Activated naive CD4-positive, alpha-beta T cell treated with anti-CD3 and anti-CD28 coated beads, Interleukin-2, amount 50 U/mL, for 24 hours (primary cell): ENCODE data around the gene CTDSP1.

ENCODE experiments used
- H3K27ac Mint-ChIP-seq: one replicate; pipeline ENCODE4 v1.8.0; 2021; ENCODE audit warnings: mild to moderate bottlenecking, mixed read lengths
- H3K27me3 Mint-ChIP-seq: one replicate; pipeline ENCODE4 v1.8.0; 2021; ENCODE audit warnings: mixed read lengths
- H3K36me3 Mint-ChIP-seq: one replicate; pipeline ENCODE4 v1.8.0; 2021; ENCODE audit warnings: mixed read lengths
- H3K4me1 Mint-ChIP-seq: one replicate; pipeline ENCODE4 v1.8.0; 2021; ENCODE audit warnings: mixed read lengths
- H3K4me3 Mint-ChIP-seq: one replicate; pipeline ENCODE4 v1.8.0; 2021; ENCODE audit warnings: mild to moderate bottlenecking, mixed read lengths
- H3K9me3 Mint-ChIP-seq: one replicate; pipeline ENCODE4 v1.8.0; 2021; ENCODE audit warnings: mixed read lengths

CTDSP1 gene, protein sequence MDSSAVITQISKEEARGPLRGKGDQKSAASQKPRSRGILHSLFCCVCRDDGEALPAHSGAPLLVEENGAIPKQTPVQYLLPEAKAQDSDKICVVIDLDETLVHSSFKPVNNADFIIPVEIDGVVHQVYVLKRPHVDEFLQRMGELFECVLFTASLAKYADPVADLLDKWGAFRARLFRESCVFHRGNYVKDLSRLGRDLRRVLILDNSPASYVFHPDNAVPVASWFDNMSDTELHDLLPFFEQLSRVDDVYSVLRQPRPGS

DNA sequence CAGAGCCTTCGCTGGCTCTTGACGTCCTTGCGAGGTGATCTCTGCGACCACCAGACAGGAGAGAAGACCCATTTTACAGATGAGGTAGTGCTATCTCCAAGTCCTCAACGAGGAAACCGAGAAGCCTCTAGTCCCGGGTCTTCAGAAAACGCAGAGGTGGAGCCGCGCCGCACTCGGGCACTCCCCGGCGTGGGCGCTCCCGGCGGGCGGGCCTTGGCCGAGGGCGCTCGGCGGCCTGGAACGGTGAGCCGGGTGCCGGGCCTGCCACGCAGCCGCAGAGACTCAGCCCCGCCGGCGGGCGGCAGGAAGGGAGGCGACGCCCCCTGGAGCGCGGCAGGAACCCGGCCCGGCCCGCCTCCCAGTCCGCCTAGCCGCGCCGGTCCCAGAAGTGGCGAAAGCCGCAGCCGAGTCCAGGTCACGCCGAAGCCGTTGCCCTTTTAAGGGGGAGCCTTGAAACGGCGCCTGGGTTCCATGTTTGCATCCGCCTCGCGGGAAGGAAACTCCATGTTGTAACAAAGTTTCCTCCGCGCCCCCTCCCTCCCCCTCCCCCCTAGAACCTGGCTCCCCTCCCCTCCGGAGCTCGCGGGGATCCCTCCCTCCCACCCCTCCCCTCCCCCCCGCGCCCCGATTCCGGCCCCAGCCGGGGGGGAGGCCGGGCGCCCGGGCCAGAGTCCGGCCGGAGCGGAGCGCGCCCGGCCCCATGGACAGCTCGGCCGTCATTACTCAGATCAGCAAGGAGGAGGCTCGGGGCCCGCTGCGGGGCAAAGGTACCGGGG is at the start of gene CTDSP1:
TSS of gene CTDSP1 (plus strand) at position 478 of the 776 bp plus-strand sequence. CDS start at position 701, 223 bp downstream.
- peak within 1 kb of the TSS; percentile 81 for H3K27ac Mint-ChIP-seq
- peak within 1 kb of the TSS; percentile 93 for H3K4me3 Mint-ChIP-seq
- H3K27me3 Mint-ChIP-seq = no peaks in the 10 kb centered on the region
- H3K9me3 Mint-ChIP-seq = no peaks in the 10 kb centered on the region
- H3K4me1 Mint-ChIP-seq = peaks cover 52% of the 10 kb centered on the region
- peaks cover 2% of the 10 kb centered on the region for H3K36me3 Mint-ChIP-seq

DNA sequence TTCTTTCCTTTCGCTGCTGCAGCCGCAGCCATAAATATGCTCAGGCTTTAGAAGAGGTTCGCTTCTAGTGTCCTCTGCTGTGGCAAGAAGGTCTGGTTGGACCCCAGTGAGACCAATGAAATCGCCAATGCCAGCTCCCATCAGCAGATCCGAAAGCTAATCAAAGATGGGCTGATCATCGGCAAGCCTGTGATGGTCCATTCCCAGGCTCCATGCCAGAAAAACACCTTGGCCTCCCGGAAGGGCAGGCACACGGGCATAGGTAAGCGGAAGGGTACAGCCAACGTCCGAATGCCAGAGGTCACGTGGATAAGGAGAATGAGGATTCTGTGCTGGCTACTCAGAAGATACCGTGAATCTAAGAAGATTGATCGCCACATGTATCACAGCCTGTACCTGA is 45.6 kb upstream of the CTDSP1 start:
- Mint-ChIP-seq H3K27ac (no peak overlapping the region), H3K9me3 (peaks cover 5% of the 10 kb centered on the region), H3K4me3 (no peak overlapping the region), H3K27me3 (no peaks in the 10 kb centered on the region), H3K4me1 (no peaks in the 10 kb centered on the region), H3K36me3 (peaks cover 2% of the 10 kb centered on the region)

GRCh38 chr2:218354850-218355443 is 44.7 kb upstream of the CTDSP1 start:
- Mint-ChIP-seq H3K27ac (no peak overlapping the region), H3K4me3 (no peak overlapping the region), H3K4me1 (no peaks in the 10 kb centered on the region), H3K9me3 (peaks cover 5% of the 10 kb centered on the region), H3K27me3 (no peaks in the 10 kb centered on the region), H3K36me3 (peaks cover 2% of the 10 kb centered on the region)

DNA sequence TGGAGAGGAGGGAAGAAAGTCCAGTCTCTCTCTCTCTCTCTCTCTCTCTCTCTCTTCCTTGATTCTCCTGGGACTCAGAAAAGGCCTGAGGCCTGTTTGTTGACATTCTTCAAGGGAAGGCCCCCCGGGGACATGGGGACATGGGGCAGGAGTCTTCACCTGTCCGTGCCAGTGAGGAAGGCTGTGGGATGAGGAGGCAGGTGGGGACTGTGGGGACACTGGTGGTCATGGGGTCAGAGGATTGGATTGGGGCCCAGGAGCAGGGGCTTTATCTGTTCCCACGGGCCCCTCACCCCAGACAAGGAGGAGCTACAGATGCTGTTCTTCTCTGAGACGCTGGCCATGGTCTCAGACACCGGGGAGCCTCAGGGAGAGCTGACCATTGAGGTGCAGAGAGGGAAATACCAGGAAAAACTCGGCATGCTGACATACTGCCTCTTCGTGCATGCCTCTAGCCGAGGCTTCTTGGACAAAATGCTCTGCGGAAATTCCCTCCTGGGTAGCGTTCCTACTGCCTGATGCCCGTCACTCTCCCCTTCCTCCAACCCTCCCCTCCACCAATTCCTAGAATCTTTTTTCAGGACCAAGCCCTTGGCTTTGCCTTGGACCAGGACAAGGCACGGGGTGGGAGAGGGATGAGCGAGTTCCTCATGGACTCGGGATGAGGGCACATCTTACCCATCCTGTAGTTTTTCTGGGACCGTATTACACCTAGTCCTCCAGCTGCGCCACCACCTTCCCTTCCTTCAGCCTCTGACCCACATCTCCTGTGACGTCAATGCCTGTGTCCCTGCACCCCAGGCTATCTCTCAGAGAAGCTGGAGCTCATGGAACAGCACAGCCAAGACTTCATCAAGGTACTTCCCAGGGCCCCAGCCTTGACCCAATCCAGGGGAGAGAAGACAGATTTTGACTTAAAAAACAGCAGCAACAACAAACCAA is 42.2 kb upstream of the CTDSP1 start:
- no peaks in the 10 kb centered on the region for H3K36me3 Mint-ChIP-seq
- no peaks in the 10 kb centered on the region for H3K9me3 Mint-ChIP-seq
- H3K4me1 Mint-ChIP-seq = no peaks in the 10 kb centered on the region
- peak overlapping the region; percentile 41 for H3K27ac Mint-ChIP-seq
- no peaks in the 10 kb centered on the region for H3K27me3 Mint-ChIP-seq
- H3K4me3 Mint-ChIP-seq = no peak overlapping the region

DNA sequence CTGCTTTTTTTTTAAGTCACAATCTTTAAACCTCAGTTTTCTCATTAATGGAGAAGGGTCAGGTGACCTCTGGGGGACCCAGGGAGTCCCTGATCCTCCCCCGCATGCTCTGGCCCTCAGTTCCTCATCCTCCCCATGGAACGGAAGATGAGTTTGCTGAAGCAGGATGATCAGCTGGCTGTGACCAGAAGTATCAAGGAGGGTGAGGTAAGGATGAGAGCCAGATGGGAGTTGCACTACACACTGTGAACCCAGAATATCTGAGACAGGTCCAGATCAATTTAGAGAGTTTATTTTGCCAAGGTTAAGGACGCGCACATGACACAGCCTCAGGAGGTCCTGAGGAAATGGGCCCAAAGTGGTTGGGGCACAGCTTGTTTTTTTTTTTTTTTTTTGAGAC is 39.2 kb upstream of the CTDSP1 start:
- H3K4me1 Mint-ChIP-seq = no peaks in the 10 kb centered on the region
- no peak overlapping the region for H3K4me3 Mint-ChIP-seq
- no peak overlapping the region for H3K27ac Mint-ChIP-seq
- H3K9me3 Mint-ChIP-seq = no peaks in the 10 kb centered on the region
- no peaks in the 10 kb centered on the region for H3K36me3 Mint-ChIP-seq
- H3K27me3 Mint-ChIP-seq = no peaks in the 10 kb centered on the region

GRCh38 chr2:218362606-218363005 is 37.1 kb upstream of the CTDSP1 start:
- H3K36me3 Mint-ChIP-seq = no peaks in the 10 kb centered on the region
- H3K4me1 Mint-ChIP-seq = peaks cover 6% of the 10 kb centered on the region
- no peaks in the 10 kb centered on the region for H3K9me3 Mint-ChIP-seq
- H3K27ac Mint-ChIP-seq = no peak overlapping the region
- no peak overlapping the region for H3K4me3 Mint-ChIP-seq
- H3K27me3 Mint-ChIP-seq = no peaks in the 10 kb centered on the region

- H3K4me1 Mint-ChIP-seq = peaks cover 11% of the 10 kb centered on the region
- no peaks in the 10 kb centered on the region for H3K9me3 Mint-ChIP-seq
- H3K4me3 Mint-ChIP-seq = no peak overlapping the region
- no peak overlapping the region for H3K27ac Mint-ChIP-seq
- no peaks in the 10 kb centered on the region for H3K36me3 Mint-ChIP-seq
- H3K27me3 Mint-ChIP-seq = no peaks in the 10 kb centered on the region
Measured at GRCh38 chr2:218363736-218364135, 35.9 kb upstream of the CTDSP1 start.

DNA sequence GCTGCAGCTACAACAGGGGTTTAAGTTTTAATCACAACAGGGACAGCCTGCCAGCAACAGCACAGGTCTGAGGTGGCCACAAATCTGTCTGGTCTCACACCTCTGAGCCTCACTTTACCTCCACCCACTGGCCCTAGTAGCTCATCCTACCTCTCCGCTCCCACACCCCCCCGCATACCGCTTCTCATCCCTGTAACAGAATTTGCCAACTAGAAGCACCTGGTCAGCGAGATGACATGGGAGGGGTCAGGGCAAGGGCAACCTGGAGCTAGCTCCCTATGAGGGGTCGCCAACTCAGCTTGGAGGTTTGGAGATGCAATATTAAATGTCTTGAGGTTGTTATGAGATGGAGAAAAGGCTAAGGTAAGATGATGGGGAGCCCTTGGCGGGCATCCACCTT is 35.5 kb upstream of the CTDSP1 start:
- no peaks in the 10 kb centered on the region for H3K9me3 Mint-ChIP-seq
- H3K4me3 Mint-ChIP-seq = no peak overlapping the region
- no peaks in the 10 kb centered on the region for H3K36me3 Mint-ChIP-seq
- H3K27ac Mint-ChIP-seq = peak overlapping the region; percentile 46
- no peaks in the 10 kb centered on the region for H3K27me3 Mint-ChIP-seq
- peaks cover 15% of the 10 kb centered on the region for H3K4me1 Mint-ChIP-seq

GRCh38 chr2:218366621-218367414 is 32.9 kb upstream of the CTDSP1 start:
- no peaks in the 10 kb centered on the region for H3K27me3 Mint-ChIP-seq
- H3K9me3 Mint-ChIP-seq = no peaks in the 10 kb centered on the region
- no peaks in the 10 kb centered on the region for H3K36me3 Mint-ChIP-seq
- peak overlapping the region; percentile 41 for H3K27ac Mint-ChIP-seq
- peak overlapping the region; percentile 84 for H3K4me3 Mint-ChIP-seq
- H3K4me1 Mint-ChIP-seq = peaks cover 28% of the 10 kb centered on the region

DNA sequence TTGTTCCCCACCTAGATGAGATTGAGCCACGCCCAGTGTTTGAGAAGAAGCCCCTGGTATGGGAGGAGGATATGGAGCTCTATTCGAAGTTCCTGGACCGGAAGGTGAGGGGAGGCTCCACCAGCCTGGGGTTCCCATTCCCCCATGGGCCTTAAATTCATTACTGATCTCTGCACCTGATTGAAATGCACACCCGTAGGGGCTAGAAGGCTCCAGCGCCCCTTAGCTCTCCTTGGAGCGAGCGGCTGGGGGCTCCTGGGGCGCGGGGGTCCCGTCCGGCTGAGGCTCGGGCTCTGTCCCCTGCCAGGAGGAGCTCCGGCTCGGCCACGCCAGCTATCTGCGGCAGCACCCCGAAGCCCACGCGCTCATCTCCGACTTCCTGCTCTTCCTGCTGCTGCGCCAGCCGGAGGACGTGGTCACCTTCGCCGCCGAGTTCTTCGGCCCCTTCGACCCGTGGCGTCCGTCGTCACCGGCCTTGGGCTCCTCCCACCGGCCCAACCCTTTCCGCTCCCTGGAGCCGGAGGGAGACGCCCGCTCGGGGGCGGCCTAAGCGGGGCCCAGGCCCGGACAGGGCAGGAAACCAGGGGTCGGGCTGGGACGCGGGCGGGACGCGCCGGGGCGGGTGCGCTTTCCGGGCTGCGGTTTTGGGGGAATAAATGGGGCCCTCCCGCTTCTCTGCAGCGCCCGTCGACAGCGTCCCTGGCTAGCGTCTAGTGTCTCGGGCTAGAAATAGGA is 32.1 kb upstream of the CTDSP1 start:
- H3K27ac Mint-ChIP-seq = no peak overlapping the region
- H3K27me3 Mint-ChIP-seq = no peaks in the 10 kb centered on the region

GRCh38 chr2:218368150-218368528 is 31.5 kb upstream of the CTDSP1 start:
- Mint-ChIP-seq H3K36me3 (no peaks in the 10 kb centered on the region), H3K9me3 (no peaks in the 10 kb centered on the region), H3K4me1 (peaks cover 28% of the 10 kb centered on the region), H3K4me3 (peak overlapping the region; percentile 84), H3K27ac (no peak overlapping the region), H3K27me3 (no peaks in the 10 kb centered on the region)

More for the DNA sequence above, 32.1 kb upstream of the CTDSP1 start:
- H3K4me1 Mint-ChIP-seq = peaks cover 28% of the 10 kb centered on the region
- no peaks in the 10 kb centered on the region for H3K36me3 Mint-ChIP-seq
- H3K9me3 Mint-ChIP-seq = no peaks in the 10 kb centered on the region
- peak overlapping the region; percentile 84 for H3K4me3 Mint-ChIP-seq

GRCh38 chr2:218368621-218369153 is 31.0 kb upstream of the CTDSP1 start:
- Mint-ChIP-seq H3K27me3 (no peaks in the 10 kb centered on the region), H3K27ac (no peak overlapping the region), H3K4me1 (peaks cover 28% of the 10 kb centered on the region), H3K36me3 (no peaks in the 10 kb centered on the region), H3K4me3 (peak overlapping the region; percentile 52), H3K9me3 (no peaks in the 10 kb centered on the region)

GRCh38 chr2:218369330-218369729 is 30.3 kb upstream of the CTDSP1 start:
- H3K4me1 Mint-ChIP-seq = peaks cover 28% of the 10 kb centered on the region
- no peak overlapping the region for H3K27ac Mint-ChIP-seq
- H3K4me3 Mint-ChIP-seq = peak overlapping the region; percentile 30

More at GRCh38 chr2:218369330-218369729, 30.3 kb upstream of the CTDSP1 start:
- H3K9me3 Mint-ChIP-seq = no peaks in the 10 kb centered on the region
- H3K27me3 Mint-ChIP-seq = no peaks in the 10 kb centered on the region
- H3K36me3 Mint-ChIP-seq = no peaks in the 10 kb centered on the region
